Measurements from ENCODE around the gene BTBD9.
"Not testable (repeated sequence)": the region's sequence is repeated elsewhere in the genome, so short reads cannot be mapped to it uniquely, and the experiment has no call there.

Gene BTBD9

DNA sequence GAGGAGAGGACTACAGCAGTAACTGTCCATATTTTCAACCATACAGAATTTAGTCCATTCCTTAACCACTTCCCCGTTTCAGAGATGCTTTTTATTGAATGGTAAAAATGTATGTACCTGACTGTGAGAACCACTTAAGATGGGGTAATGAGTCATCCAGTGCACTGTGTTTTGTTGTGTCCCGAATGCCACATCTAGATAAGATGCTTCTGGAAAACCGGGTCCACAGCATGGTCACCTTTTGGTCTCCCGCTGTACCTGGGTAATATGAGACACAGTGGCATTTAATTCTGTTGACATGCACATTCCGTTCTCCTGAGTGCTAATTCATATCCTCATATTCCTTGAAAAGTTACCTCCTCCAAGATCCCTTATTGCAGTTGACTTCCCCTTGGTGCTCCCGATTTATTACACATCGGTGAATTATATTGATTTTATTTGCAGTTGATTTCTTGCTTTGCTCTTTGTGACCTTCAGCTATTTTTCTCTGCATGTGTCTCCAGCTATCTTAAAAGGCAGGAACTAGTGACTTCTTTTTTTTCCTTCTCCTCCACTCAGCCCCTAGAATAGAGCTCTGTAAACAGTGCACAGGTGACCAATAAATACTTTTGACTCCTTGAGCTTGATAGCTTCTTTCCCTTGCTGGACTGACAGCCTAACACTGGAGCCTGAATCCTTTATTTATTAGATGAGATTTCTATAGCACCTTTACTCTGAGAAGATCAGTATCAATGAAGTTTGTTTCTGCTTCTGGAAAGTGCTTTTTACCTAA is 505.6 kb downstream of the BTBD9 start:
- DNase-seq (ENCODE audit: low read depth, low spot score): no peak
- Histone ChIP-seq H3K36me3 (ENCODE audit: insufficient read depth, insufficient read length, low read length) (peaks cover 3% of the 10 kb centered on the region), H3K4me3 (ENCODE audit: insufficient read length, low read depth) (no peak overlapping the region), H3K9me3 (ENCODE audit: insufficient read depth, low read length) (no peaks in the 10 kb centered on the region), H3K27me3 (ENCODE audit: insufficient read depth, insufficient read length) (no peaks in the 10 kb centered on the region), H3K9ac (ENCODE audit: insufficient read length, low read depth) (no peak overlapping the region), H3K4me1 (ENCODE audit: insufficient read depth, insufficient read length) (peaks cover 3% of the 10 kb centered on the region)
- TF ChIP-seq SUZ12 (IDR thresholded peaks at IDR 0.05; ENCODE audit: extremely low read depth, insufficient read depth, insufficient read length) (no peak), YY1 (IDR thresholded peaks at IDR 0.05; ENCODE audit: insufficient read depth, insufficient read length) (no peak), ZNF274 (IDR thresholded peaks at IDR 0.05; ENCODE audit: low read depth, low read length) (no peak)

DNA sequence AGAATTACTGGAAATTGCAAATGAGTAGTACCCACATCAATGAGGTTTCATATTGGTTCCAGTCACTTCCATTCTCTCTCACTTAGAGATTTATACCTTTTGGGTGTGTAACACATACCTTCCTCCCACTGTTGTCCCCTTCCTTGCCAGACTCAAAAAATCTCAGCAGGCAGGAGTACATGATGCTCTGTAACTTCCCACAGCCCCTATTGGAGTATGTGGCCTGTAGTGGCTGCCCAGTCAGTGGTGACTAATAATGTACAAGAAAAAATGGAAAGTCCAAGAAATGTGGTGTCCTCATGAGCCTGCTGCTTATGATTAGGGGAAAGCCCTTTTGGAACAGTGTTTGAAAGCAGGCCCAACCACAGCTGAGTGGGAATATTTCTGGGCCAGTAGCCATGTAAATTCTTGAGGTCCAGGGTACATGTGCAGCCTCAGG is 508.2 kb downstream of the BTBD9 start:
- no peaks in the 10 kb centered on the region for H3K36me3 ChIP-seq (ENCODE audit: insufficient read depth, insufficient read length, low read length)
- H3K4me1 ChIP-seq (ENCODE audit: insufficient read depth, insufficient read length): no peaks in the 10 kb centered on the region
- H3K4me3 ChIP-seq (ENCODE audit: insufficient read length, low read depth): no peak overlapping the region
- no peaks in the 10 kb centered on the region for H3K9me3 ChIP-seq (ENCODE audit: insufficient read depth, low read length)
- no peak overlapping the region for H3K9ac ChIP-seq (ENCODE audit: insufficient read length, low read depth)
- no peak for TF ChIP-seq YY1 (IDR thresholded peaks at IDR 0.05; ENCODE audit: insufficient read depth, insufficient read length)
- TF ChIP-seq ZNF274 (IDR thresholded peaks at IDR 0.05; ENCODE audit: low read depth, low read length): no peak
- TF ChIP-seq SUZ12 (IDR thresholded peaks at IDR 0.05; ENCODE audit: extremely low read depth, insufficient read depth, insufficient read length): no peak
- DNase-seq (ENCODE audit: low read depth, low spot score): no peak
- H3K27me3 ChIP-seq (ENCODE audit: insufficient read depth, insufficient read length): no peaks in the 10 kb centered on the region

GRCh38 chr6:38127284-38127683 is 512.4 kb downstream of the BTBD9 start:
- no peaks in the 10 kb centered on the region for H3K27me3 ChIP-seq (ENCODE audit: insufficient read depth, insufficient read length)
- peaks cover 18% of the 10 kb centered on the region; the same call in 1 of the 2 replicates for H3K9me3 ChIP-seq (ENCODE audit: insufficient read depth, low read length)
- TF ChIP-seq SUZ12 (IDR thresholded peaks at IDR 0.05; ENCODE audit: extremely low read depth, insufficient read depth, insufficient read length) (no peak), YY1 (IDR thresholded peaks at IDR 0.05; ENCODE audit: insufficient read depth, insufficient read length) (no peak), ZNF274 (IDR thresholded peaks at IDR 0.05; ENCODE audit: low read depth, low read length) (no peak)
- H3K4me3 ChIP-seq (ENCODE audit: insufficient read length, low read depth): no peak overlapping the region
- H3K36me3 ChIP-seq (ENCODE audit: insufficient read depth, insufficient read length, low read length): peaks cover 5% of the 10 kb centered on the region
- H3K4me1 ChIP-seq (ENCODE audit: insufficient read depth, insufficient read length): no peaks in the 10 kb centered on the region
- DNase-seq (ENCODE audit: low read depth, low spot score): no peak
- no peak overlapping the region for H3K9ac ChIP-seq (ENCODE audit: insufficient read length, low read depth)

DNA sequence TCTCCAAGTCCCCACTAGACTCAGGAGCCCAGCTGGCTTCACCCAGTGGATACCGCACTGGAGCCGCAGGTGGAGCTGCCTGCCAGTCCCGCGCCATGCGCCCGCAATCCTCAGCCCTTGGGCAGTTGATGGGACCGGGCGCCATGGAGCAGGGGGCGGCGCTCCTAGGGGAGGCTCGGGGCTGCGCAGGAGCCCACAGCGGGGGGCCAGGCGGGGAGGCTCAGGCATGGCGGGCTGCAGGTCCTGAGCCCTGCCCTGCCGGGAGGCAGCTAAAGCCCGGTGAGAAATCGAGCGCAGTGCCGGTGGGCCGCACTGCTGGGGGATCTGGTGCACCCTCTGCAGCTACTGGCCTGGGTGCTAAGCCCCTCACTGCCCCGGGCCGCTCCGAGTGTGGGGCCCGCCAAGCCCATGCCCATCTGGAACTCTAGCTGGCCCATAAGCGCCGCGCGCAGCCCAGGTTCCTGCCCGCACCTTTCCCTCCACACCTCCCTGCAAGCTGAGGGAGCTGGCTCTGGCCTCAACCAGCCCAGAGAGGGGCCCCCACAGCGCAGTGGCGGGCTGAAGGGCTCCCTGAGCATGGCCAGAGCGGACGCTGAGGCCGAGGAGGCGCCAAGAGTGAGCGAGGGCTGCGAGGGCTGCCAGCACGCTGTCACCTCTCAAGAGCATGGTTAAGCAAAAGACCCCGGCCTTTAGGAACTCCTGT is 515.4 kb downstream of the BTBD9 start:
- peaks cover 18% of the 10 kb centered on the region; the same call in 1 of the 2 replicates for H3K9me3 ChIP-seq (ENCODE audit: insufficient read depth, low read length)
- H3K36me3 ChIP-seq (ENCODE audit: insufficient read depth, insufficient read length, low read length); H3K4me1 ChIP-seq (ENCODE audit: insufficient read depth, insufficient read length); H3K9ac ChIP-seq (ENCODE audit: insufficient read length, low read depth); DNase-seq (ENCODE audit: low read depth, low spot score); H3K27me3 ChIP-seq (ENCODE audit: insufficient read depth, insufficient read length); H3K4me3 ChIP-seq (ENCODE audit: insufficient read length, low read depth): not testable (repeated sequence)

- H3K36me3 ChIP-seq (ENCODE audit: insufficient read depth, insufficient read length, low read length): peaks cover 12% of the 10 kb centered on the region
- H3K4me1 ChIP-seq (ENCODE audit: insufficient read depth, insufficient read length): peaks cover 3% of the 10 kb centered on the region
- no peak for DNase-seq (ENCODE audit: low read depth, low spot score)
- H3K4me3 ChIP-seq (ENCODE audit: insufficient read length, low read depth): no peak overlapping the region
- peaks cover 5% of the 10 kb centered on the region; the same call in 1 of the 2 replicates for H3K9me3 ChIP-seq (ENCODE audit: insufficient read depth, low read length)
- H3K9ac ChIP-seq (ENCODE audit: insufficient read length, low read depth): no peak overlapping the region
- no peaks in the 10 kb centered on the region for H3K27me3 ChIP-seq (ENCODE audit: insufficient read depth, insufficient read length)
- no peak for TF ChIP-seq YY1 (IDR thresholded peaks at IDR 0.05; ENCODE audit: insufficient read depth, insufficient read length)
- TF ChIP-seq SUZ12 (IDR thresholded peaks at IDR 0.05; ENCODE audit: extremely low read depth, insufficient read depth, insufficient read length): no peak
- TF ChIP-seq ZNF274 (IDR thresholded peaks at IDR 0.05; ENCODE audit: low read depth, low read length): no peak
Measured at GRCh38 chr6:38119516-38119915, 520.2 kb downstream of the BTBD9 start.

GRCh38 chr6:38118791-38119365 is 520.9 kb downstream of the BTBD9 start:
- H3K9ac ChIP-seq (ENCODE audit: insufficient read length, low read depth): no peak overlapping the region
- DNase-seq (ENCODE audit: low read depth, low spot score): no peak
- no peak for TF ChIP-seq SUZ12 (IDR thresholded peaks at IDR 0.05; ENCODE audit: extremely low read depth, insufficient read depth, insufficient read length)
- no peak for TF ChIP-seq ZNF274 (IDR thresholded peaks at IDR 0.05; ENCODE audit: low read depth, low read length)
- no peak for TF ChIP-seq YY1 (IDR thresholded peaks at IDR 0.05; ENCODE audit: insufficient read depth, insufficient read length)
- no peak overlapping the region for H3K4me3 ChIP-seq (ENCODE audit: insufficient read length, low read depth)
- H3K9me3 ChIP-seq (ENCODE audit: insufficient read depth, low read length): no peaks in the 10 kb centered on the region; the same call in 1 of the 2 replicates
- peaks cover 12% of the 10 kb centered on the region for H3K36me3 ChIP-seq (ENCODE audit: insufficient read depth, insufficient read length, low read length)
- H3K27me3 ChIP-seq (ENCODE audit: insufficient read depth, insufficient read length): no peaks in the 10 kb centered on the region
- peaks cover 3% of the 10 kb centered on the region for H3K4me1 ChIP-seq (ENCODE audit: insufficient read depth, insufficient read length)

All from NT2/D1 (cell line).